ENCODE measurements around the gene OOSP3. TPM values are rescaled to one million over a fixed set of nuclear protein-coding genes. Genes with fewer than 3 reads are reported as not detected.

OOSP3 gene
- total RNA-seq, 1 experiment from 2014 or later = not detected

- intact Hi-C loops (cut with micrococcal nuclease) = no loop called here
- DNase-seq (ENCODE audit: low read depth, low spot score) (no peak), ATAC-seq (no peak)
- H3K79me2 ChIP-seq (ENCODE audit: insufficient read depth, low read length) = no peaks in the 10 kb centered on the region
- H3K27me3 ChIP-seq (ENCODE audit: insufficient read depth, low read length) = no peaks in the 10 kb centered on the region
- ChIA-PET RAD21 (ENCODE audit: low non-redundant PET in 1 of 2, low total read pairs in 2 of 2, uncharacterized antibody in 2 of 2, unreplicated experiment in 2 of 2) (no interaction called here), CTCF (no interaction called here), POLR2A (no interaction called here)
- no TSS peak for BruUV-seq (replicated peaks)
- H3K27ac ChIP-seq (ENCODE audit: low read depth, low read length) = no peak overlapping the region
- no peaks in the 10 kb centered on the region for H4K20me1 ChIP-seq (ENCODE audit: insufficient read depth)
- no peak overlapping the region for H3K4me3 ChIP-seq (replicated peaks in 1 of 2; ENCODE audit: low read depth in 1 of 2, low read length in 2 of 2)
- H3K4me1 ChIP-seq (ENCODE audit: control insufficient read depth in 1 of 2, insufficient read depth in 2 of 2, low read length in 2 of 2) = no peaks in the 10 kb centered on the region
- H3K4me2 ChIP-seq (ENCODE audit: low read length) = no peak overlapping the region
- no peak overlapping the region for H2AFZ ChIP-seq (ENCODE audit: low read depth, low read length, poor library complexity, severe bottlenecking)
- no peak for TF ChIP-seq SIN3A (IDR thresholded peaks at IDR 0.05; ENCODE audit: low read depth)
- no peak for TF ChIP-seq ATF3 (IDR thresholded peaks at IDR 0.05)
- no peak for TF ChIP-seq CBX3 (IDR thresholded peaks at IDR 0.05; ENCODE audit: low read depth)
- no peak for TF ChIP-seq EGR1 (IDR thresholded peaks at IDR 0.05; ENCODE audit: low read depth)
- no peak for TF ChIP-seq RAD21 (IDR thresholded peaks at IDR 0.05; ENCODE audit: low read depth)
- TF ChIP-seq ZFX (IDR thresholded peaks at IDR 0.05) = no peak
- no peak for TF ChIP-seq TCF7L2 (IDR thresholded peaks at IDR 0.05; ENCODE audit: borderline replicate concordance, extremely low read depth, insufficient read depth, insufficient read length)
- no peak for TF ChIP-seq POLR2A (IDR thresholded peaks at IDR 0.05; ENCODE audit: borderline replicate concordance, extremely low read depth, insufficient read depth, insufficient read length)
- TF ChIP-seq JUND (IDR thresholded peaks at IDR 0.05) = no peak
- TF ChIP-seq YY1 (IDR thresholded peaks at IDR 0.05; ENCODE audit: extremely low read depth, insufficient replicate concordance, low read depth, low read length) = no peak
- TF ChIP-seq ZBTB33 (IDR thresholded peaks at IDR 0.05; ENCODE audit: extremely low read depth, insufficient replicate concordance, low read length) = no peak
- TF ChIP-seq EZH2phosphoT487 (IDR thresholded peaks at IDR 0.05; ENCODE audit: borderline replicate concordance) = no peak
- TF ChIP-seq, protein P1, sequence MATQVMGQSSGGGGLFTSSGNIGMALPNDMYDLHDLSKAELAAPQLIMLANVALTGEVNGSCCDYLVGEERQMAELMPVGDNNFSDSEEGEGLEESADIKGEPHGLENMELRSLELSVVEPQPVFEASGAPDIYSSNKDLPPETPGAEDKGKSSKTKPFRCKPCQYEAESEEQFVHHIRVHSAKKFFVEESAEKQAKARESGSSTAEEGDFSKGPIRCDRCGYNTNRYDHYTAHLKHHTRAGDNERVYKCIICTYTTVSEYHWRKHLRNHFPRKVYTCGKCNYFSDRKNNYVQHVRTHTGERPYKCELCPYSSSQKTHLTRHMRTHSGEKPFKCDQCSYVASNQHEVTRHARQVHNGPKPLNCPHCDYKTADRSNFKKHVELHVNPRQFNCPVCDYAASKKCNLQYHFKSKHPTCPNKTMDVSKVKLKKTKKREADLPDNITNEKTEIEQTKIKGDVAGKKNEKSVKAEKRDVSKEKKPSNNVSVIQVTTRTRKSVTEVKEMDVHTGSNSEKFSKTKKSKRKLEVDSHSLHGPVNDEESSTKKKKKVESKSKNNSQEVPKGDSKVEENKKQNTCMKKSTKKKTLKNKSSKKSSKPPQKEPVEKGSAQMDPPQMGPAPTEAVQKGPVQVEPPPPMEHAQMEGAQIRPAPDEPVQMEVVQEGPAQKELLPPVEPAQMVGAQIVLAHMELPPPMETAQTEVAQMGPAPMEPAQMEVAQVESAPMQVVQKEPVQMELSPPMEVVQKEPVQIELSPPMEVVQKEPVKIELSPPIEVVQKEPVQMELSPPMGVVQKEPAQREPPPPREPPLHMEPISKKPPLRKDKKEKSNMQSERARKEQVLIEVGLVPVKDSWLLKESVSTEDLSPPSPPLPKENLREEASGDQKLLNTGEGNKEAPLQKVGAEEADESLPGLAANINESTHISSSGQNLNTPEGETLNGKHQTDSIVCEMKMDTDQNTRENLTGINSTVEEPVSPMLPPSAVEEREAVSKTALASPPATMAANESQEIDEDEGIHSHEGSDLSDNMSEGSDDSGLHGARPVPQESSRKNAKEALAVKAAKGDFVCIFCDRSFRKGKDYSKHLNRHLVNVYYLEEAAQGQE (IDR thresholded peaks at IDR 0.05; ENCODE audit: low read depth) = no peak
- TF ChIP-seq CEBPB (IDR thresholded peaks at IDR 0.05; ENCODE audit: low read depth) = no peak
- no peak for TF ChIP-seq CTCF (IDR thresholded peaks at IDR 0.05 in 2 of 3, conservative IDR thresholded peaks at IDR 0.05 in 1 of 3; ENCODE audit: borderline replicate concordance in 1 of 3, insufficient read depth in 1 of 3, low read depth in 2 of 3, low read length in 2 of 3)
- no peak for TF ChIP-seq POLR2AphosphoS5 (IDR thresholded peaks at IDR 0.05; ENCODE audit: low read depth, low read length)
- peaks cover 4 to 13% of the 10 kb centered on the region in 2 experiments; a peak in 2 of 4 replicates for H3K9me3 ChIP-seq (ENCODE audit: control insufficient read depth in 1 of 2, insufficient read depth in 1 of 2, low read depth in 1 of 2, low read length in 2 of 2)
- H3K9me2 ChIP-seq (ENCODE audit: insufficient read depth) = no peaks in the 10 kb centered on the region
- no peak overlapping the region for H3K9ac ChIP-seq (ENCODE audit: low read length)
- no peaks in the 10 kb centered on the region for H3K36me3 ChIP-seq (ENCODE audit: control insufficient read depth in 1 of 2, insufficient read depth in 2 of 2, low read length in 2 of 2)
These were observed 45.2 kb downstream of the OOSP3 start for GRCh38 chr11:59923813-59924212.
